HK-2 (cell line): ENCODE data around the gene NOVA2.
A peak's percentile ranks its signal among the peaks of the same experiment; 100 is the strongest.

ENCODE experiments used
- DNase-seq: peaks from one replicate; pipeline ENCODE4 v3.0.0-alpha.2; 2018; ENCODE audit not compliant: unreplicated experiment

Gene NOVA2

GRCh38 chr19:45973553-45974338 lies at the start of gene NOVA2:
Gene NOVA2 (minus strand): TSS chr19:45973865. CDS start chr19:45973351, 514 bp downstream.
- DNase-seq: peak; percentile 13

GRCh38 chr19:46023311-46023779 lies 49.7 kb upstream of the NOVA2 start:
- DNase-seq: no peak

- no peak for DNase-seq
Observed at GRCh38 chr19:46022431-46023310, 49.0 kb upstream of the NOVA2 start, which contains the start of gene PGLYRP1. Gene PGLYRP1 (minus strand): TSS chr19:46023053. CDS start chr19:46023021, 32 bp downstream.

GRCh38 chr19:46022061-46022430 lies 48.4 kb upstream of the NOVA2 start:
- DNase-seq: no peak

- DNase-seq: no peak
Observed at GRCh38 chr19:46021531-46022041, 47.9 kb upstream of the NOVA2 start.

GRCh38 chr19:46020819-46021125 lies 47.1 kb upstream of the NOVA2 start:
- no peak for DNase-seq

GRCh38 chr19:46019270-46019669 lies 45.6 kb upstream of the NOVA2 start:
- DNase-seq: no peak

GRCh38 chr19:46018729-46019251 lies 45.1 kb upstream of the NOVA2 start:
- DNase-seq: no peak

- DNase-seq: no peak
Observed at GRCh38 chr19:46017874-46018675, 44.4 kb upstream of the NOVA2 start.

- no peak for DNase-seq
Observed at GRCh38 chr19:46017095-46017429, 43.4 kb upstream of the NOVA2 start.

GRCh38 chr19:46016426-46017094 lies 42.9 kb upstream of the NOVA2 start:
- DNase-seq: peak; percentile 85

GRCh38 chr19:46015687-46016425 lies 42.2 kb upstream of the NOVA2 start:
- DNase-seq: no peak

GRCh38 chr19:46014941-46015686 lies 41.4 kb upstream of the NOVA2 start:
- DNase-seq: peak; percentile 77

GRCh38 chr19:46014534-46014933 lies 40.9 kb upstream of the NOVA2 start:
- no peak for DNase-seq

GRCh38 chr19:46009530-46010510 lies 36.2 kb upstream of the NOVA2 start:
- peak; percentile 78 for DNase-seq

- DNase-seq: no peak
Observed at GRCh38 chr19:46006411-46006810, 32.7 kb upstream of the NOVA2 start.

GRCh38 chr19:46002678-46003275 lies 29.1 kb upstream of the NOVA2 start:
- DNase-seq: no peak
